ENCODE results near the gene TMCO4. TPM values are rescaled to one million over a fixed set of nuclear protein-coding genes. Genes with fewer than 3 reads are reported as not detected.
A peak's percentile ranks its signal among the peaks of the same experiment; 100 is the strongest.

TMCO4 gene
- total RNA-seq, 2 experiments from 2014 or later = 1.2 to 8.1 TPM

GRCh38 chr1:19706136-19706535 lies 93.6 kb downstream of the TMCO4 start:
- H3K9me3 ChIP-seq (ENCODE audit: low read length) = no peaks in the 10 kb centered on the region
- no peak overlapping the region for H3K4me3 ChIP-seq (ENCODE audit: low read depth, low read length, poor library complexity, severe bottlenecking)
- no peak overlapping the region for H2AFZ ChIP-seq (ENCODE audit: low read length)
- no peak overlapping the region for H3K4me2 ChIP-seq (ENCODE audit: low read length)
- H3K79me2 ChIP-seq (ENCODE audit: insufficient read depth, low read depth, low read length) = no peaks in the 10 kb centered on the region
- intact Hi-C loops (cut with micrococcal nuclease; ENCODE audit: unreplicated experiment) = no loop called here
- H3K4me1 ChIP-seq (ENCODE audit: insufficient read depth, low read length, poor library complexity, severe bottlenecking) = no peaks in the 10 kb centered on the region
- H4K20me1 ChIP-seq (ENCODE audit: insufficient read depth, low read length) = no peaks in the 10 kb centered on the region
- TF ChIP-seq CTCF (conservative IDR thresholded peaks at IDR 0.05; ENCODE audit: low read length) (no peak), EZH2phosphoT487 (IDR thresholded peaks at IDR 0.05; ENCODE audit: borderline replicate concordance, low read depth, low read length) (no peak)
- CTCF ChIA-PET (ENCODE audit: unreplicated experiment) = no interaction called here
- DNase-seq (ENCODE audit: low spot score) = no peak
- POLR2A ChIA-PET = no interaction called here
- H3K27ac ChIP-seq (ENCODE audit: low read depth, low read length, poor library complexity, severe bottlenecking) = no peak overlapping the region
- H3K9me2 ChIP-seq (ENCODE audit: insufficient read depth, low read length) = no peaks in the 10 kb centered on the region
- H3K36me3 ChIP-seq (ENCODE audit: insufficient read depth, low read length) = no peaks in the 10 kb centered on the region
- BruUV-seq (replicated peaks) = no TSS peak

GRCh38 chr1:19705464-19705863 lies 94.3 kb downstream of the TMCO4 start:
- Histone ChIP-seq H4K20me1 (ENCODE audit: insufficient read depth, low read length) (no peaks in the 10 kb centered on the region), H3K79me2 (ENCODE audit: insufficient read depth, low read depth, low read length) (no peaks in the 10 kb centered on the region), H3K9me2 (ENCODE audit: insufficient read depth, low read length) (no peaks in the 10 kb centered on the region), H3K4me3 (ENCODE audit: low read depth, low read length, poor library complexity, severe bottlenecking) (no peak overlapping the region), H3K27ac (ENCODE audit: low read depth, low read length, poor library complexity, severe bottlenecking) (no peak overlapping the region), H3K36me3 (ENCODE audit: insufficient read depth, low read length) (no peaks in the 10 kb centered on the region), H3K4me1 (ENCODE audit: insufficient read depth, low read length, poor library complexity, severe bottlenecking) (no peaks in the 10 kb centered on the region), H2AFZ (ENCODE audit: low read length) (no peak overlapping the region), H3K4me2 (ENCODE audit: low read length) (no peak overlapping the region), H3K9me3 (ENCODE audit: low read length) (no peaks in the 10 kb centered on the region)
- TF ChIP-seq CTCF (conservative IDR thresholded peaks at IDR 0.05; ENCODE audit: low read length) (no peak), EZH2phosphoT487 (IDR thresholded peaks at IDR 0.05; ENCODE audit: borderline replicate concordance, low read depth, low read length) (no peak)
- POLR2A ChIA-PET = interaction anchor here (0.6 to 0.7 kb wide), 2 partner anchors 9 to 13 kb away, joined by 3 read pairs; no protein-coding TSS in a partner anchor
- BruUV-seq (replicated peaks) = no TSS peak
- intact Hi-C loops (cut with micrococcal nuclease; ENCODE audit: unreplicated experiment) = no loop called here
- DNase-seq (ENCODE audit: low spot score) = no peak
- CTCF ChIA-PET (ENCODE audit: unreplicated experiment) = no interaction called here

- Histone ChIP-seq H2AFZ (ENCODE audit: low read length) (no peak overlapping the region), H3K27ac (ENCODE audit: low read depth, low read length, poor library complexity, severe bottlenecking) (no peak overlapping the region), H3K4me2 (ENCODE audit: low read length) (no peak overlapping the region), H3K79me2 (ENCODE audit: insufficient read depth, low read depth, low read length) (no peaks in the 10 kb centered on the region), H3K9me3 (ENCODE audit: low read length) (no peaks in the 10 kb centered on the region), H3K36me3 (ENCODE audit: insufficient read depth, low read length) (no peaks in the 10 kb centered on the region), H3K4me1 (ENCODE audit: insufficient read depth, low read length, poor library complexity, severe bottlenecking) (no peaks in the 10 kb centered on the region), H3K9me2 (ENCODE audit: insufficient read depth, low read length) (no peaks in the 10 kb centered on the region), H3K4me3 (ENCODE audit: low read depth, low read length, poor library complexity, severe bottlenecking) (no peak overlapping the region), H4K20me1 (ENCODE audit: insufficient read depth, low read length) (no peaks in the 10 kb centered on the region)
- DNase-seq (ENCODE audit: low spot score) = peak; percentile 57
- BruUV-seq (replicated peaks) = no TSS peak
- intact Hi-C loops (cut with micrococcal nuclease; ENCODE audit: unreplicated experiment) = loop anchor here (1.0 kb wide), 1 partner anchor 43 kb away; no protein-coding TSS in a partner anchor
- ChIA-PET POLR2A (interaction anchor here (0.6 to 0.7 kb wide), 2 partner anchors 8 to 12 kb away, joined by 3 read pairs; no protein-coding TSS in a partner anchor), CTCF (ENCODE audit: unreplicated experiment) (interaction anchor here (0.6 to 1.2 kb wide), 3 partner anchors 16 to 43 kb away, joined by 3 read pairs; no protein-coding TSS in a partner anchor)
- peak; percentile 88 for TF ChIP-seq CTCF (conservative IDR thresholded peaks at IDR 0.05; ENCODE audit: low read length)
- TF ChIP-seq EZH2phosphoT487 (IDR thresholded peaks at IDR 0.05; ENCODE audit: borderline replicate concordance, low read depth, low read length) = no peak
Measured at GRCh38 chr1:19704247-19705113, 95.2 kb downstream of the TMCO4 start.
